Tibial artery (tissue), 4 donors: ENCODE data around the gene PLA2G12B.
"Not testable (repeated sequence)": the region's sequence is repeated elsewhere in the genome, so short reads cannot be mapped to it uniquely, and the experiment has no call there.

Experiments used
- DNase-seq, 2 donors: peaks; one replicate each; pipeline ENCODE4 v3.0.0-alpha.2; 2019
- H3K27ac ChIP-seq, 2 donors: fragments of 200-600 bp; sonication (generic) in 1 of 2; 1 replicate in 1 of 2; 2 replicates in 1 of 2; pipeline ENCODE4 v1.5.1; 2018 to 2019; ENCODE audit warnings: mild to moderate bottlenecking in 1 of 2
- H3K27me3 ChIP-seq, 2 donors: fragments of 200-600 bp; sonication (generic) in 1 of 2; one replicate each; pipeline versions ENCODE4 v1.5.1 to v1.6.0; 2016 to 2019
- H3K36me3 ChIP-seq, 3 donors: fragments of 200-600 bp; sonication (generic) in 2 of 3; one replicate each; pipeline ENCODE4 v1.5.1; 2016 to 2019; ENCODE audit warnings: mild to moderate bottlenecking in 2 of 3
- H3K4me1 ChIP-seq, 4 donors: fragments of 200-600 bp; sonication (generic) in 2 of 4; 1 replicate in 3 of 4; 2 replicates in 1 of 4; pipeline ENCODE4 v1.5.1; 2016 to 2019
- H3K4me3 ChIP-seq, 2 donors: fragments of 200-600 bp; sonication (generic) in 1 of 2; 1 replicate in 1 of 2; 2 replicates in 1 of 2; pipeline ENCODE4 v1.5.1; 2018 to 2019; ENCODE audit warnings: mild to moderate bottlenecking in 2 of 2
- H3K9me3 ChIP-seq, 3 donors: fragments of 200-600 bp; sonication (generic) in 1 of 3; one replicate each; pipeline ENCODE4 v1.5.1; 2016 to 2019
- intact Hi-C: fragments of 100-400 bp; cut with DNase I; formaldehyde crosslinking; loops from one replicate; pipeline ENCODE4 v1.15.0; 2023; ENCODE audit warnings: low total_unique reads
- TF ChIP-seq, protein P1 (sequence below), 2 experiments: fragments of 200-600 bp in 1 of 2; fragments of 450-650 bp in 1 of 2; IDR thresholded peaks; one replicate each; pipeline ENCODE4 v1.5.1; 2017 to 2019; ENCODE audit warnings: antibody characterized with exemption in 2 of 2, mild to moderate bottlenecking in 1 of 2, moderate library complexity in 1 of 2

PLA2G12B gene

DNA sequence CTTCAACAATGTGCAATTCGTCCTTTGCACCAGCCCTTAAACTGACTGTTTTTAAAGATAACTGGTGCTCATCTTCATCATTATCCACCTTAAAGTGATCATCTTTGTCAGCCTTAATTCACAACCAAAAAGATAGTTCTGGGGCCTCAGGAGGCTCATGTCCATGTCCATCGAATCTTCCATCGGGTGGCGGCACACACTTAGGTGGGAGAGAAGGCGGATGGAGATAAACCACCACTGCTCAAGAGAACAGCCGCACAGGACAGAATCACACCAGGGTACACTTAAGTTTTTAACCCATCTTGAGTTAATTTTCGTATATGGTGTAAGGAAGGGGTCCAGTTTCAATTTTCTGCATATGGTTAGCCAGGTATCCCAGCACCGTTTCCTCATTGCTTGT, 36.3 kb downstream of the PLA2G12B start:
- H3K4me1 ChIP-seq: peaks cover 0 to 16% (median 3%) of the 10 kb centered on the region in 4 donors

DNA sequence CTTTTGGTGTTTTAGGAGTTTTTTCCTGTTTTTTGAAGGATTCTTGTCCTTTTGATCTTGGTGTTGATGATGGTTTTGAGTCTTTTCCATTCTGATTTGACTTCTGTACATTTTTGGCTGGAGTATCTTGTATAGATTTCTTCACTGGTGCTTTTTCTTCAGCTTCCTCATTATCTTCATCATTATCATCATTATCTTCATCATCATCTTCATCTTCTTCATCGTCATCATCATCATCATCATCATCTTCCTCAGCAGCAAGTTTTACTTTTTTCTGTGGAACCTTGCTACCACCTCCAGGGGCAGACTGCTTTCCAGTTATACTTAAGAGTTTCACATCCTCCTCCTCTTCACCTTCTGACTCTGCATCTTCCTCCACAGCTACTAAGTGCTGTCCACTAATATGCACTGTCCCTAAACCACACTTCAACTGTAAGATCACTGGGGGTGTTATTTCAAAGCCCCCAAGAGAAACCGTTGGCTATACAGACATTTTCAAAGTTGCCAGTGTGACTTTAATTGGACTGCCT, 36.7 kb downstream of the PLA2G12B start:
- intact Hi-C loops, H3K27me3 ChIP-seq, H3K4me3 ChIP-seq, H3K9me3 ChIP-seq, DNase-seq, H3K36me3 ChIP-seq, H3K27ac ChIP-seq: not testable (repeated sequence)
- H3K4me1 ChIP-seq: peaks cover 0 to 16% (median 3%) of the 10 kb centered on the region in 4 donors

More for the DNA sequence above, 36.3 kb downstream of the PLA2G12B start:
- H3K27ac ChIP-seq: no peak overlapping the region
- H3K36me3 ChIP-seq: no peaks in the 10 kb centered on the region
- peaks cover 0 to 3% (median 0%) of the 10 kb centered on the region in 3 donors for H3K9me3 ChIP-seq
- intact Hi-C loops: no loop called here
- TF ChIP-seq, protein P1, sequence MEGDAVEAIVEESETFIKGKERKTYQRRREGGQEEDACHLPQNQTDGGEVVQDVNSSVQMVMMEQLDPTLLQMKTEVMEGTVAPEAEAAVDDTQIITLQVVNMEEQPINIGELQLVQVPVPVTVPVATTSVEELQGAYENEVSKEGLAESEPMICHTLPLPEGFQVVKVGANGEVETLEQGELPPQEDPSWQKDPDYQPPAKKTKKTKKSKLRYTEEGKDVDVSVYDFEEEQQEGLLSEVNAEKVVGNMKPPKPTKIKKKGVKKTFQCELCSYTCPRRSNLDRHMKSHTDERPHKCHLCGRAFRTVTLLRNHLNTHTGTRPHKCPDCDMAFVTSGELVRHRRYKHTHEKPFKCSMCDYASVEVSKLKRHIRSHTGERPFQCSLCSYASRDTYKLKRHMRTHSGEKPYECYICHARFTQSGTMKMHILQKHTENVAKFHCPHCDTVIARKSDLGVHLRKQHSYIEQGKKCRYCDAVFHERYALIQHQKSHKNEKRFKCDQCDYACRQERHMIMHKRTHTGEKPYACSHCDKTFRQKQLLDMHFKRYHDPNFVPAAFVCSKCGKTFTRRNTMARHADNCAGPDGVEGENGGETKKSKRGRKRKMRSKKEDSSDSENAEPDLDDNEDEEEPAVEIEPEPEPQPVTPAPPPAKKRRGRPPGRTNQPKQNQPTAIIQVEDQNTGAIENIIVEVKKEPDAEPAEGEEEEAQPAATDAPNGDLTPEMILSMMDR (IDR thresholded peaks at IDR 0.05): no peak
- no peak overlapping the region for H3K4me3 ChIP-seq
- H3K27me3 ChIP-seq: no peaks in the 10 kb centered on the region
- no peak for DNase-seq

DNA sequence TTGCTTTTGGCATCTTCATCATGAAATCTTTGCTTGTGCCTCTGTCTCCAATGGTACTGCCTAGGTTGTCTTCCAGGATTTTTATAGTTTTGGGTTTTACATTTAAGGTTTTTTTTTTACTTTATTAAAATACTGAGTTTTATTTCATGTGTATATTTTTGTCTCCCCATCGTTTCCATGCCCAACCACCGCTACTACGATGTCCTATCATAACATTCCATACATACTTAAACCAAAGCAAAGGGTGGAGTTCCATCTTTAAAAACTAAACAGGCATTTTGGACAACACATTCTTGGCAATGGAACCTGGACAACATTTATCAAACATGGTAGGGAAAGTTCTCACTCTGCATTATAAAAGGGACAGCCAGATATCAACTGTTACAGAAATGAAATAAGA, 37.4 kb downstream of the PLA2G12B start:
- DNase-seq, H3K4me3 ChIP-seq, H3K9me3 ChIP-seq, H3K27ac ChIP-seq, H3K27me3 ChIP-seq, intact Hi-C loops, H3K36me3 ChIP-seq: not testable (repeated sequence)
- peaks cover 0 to 16% (median 3%) of the 10 kb centered on the region in 4 donors for H3K4me1 ChIP-seq

DNA sequence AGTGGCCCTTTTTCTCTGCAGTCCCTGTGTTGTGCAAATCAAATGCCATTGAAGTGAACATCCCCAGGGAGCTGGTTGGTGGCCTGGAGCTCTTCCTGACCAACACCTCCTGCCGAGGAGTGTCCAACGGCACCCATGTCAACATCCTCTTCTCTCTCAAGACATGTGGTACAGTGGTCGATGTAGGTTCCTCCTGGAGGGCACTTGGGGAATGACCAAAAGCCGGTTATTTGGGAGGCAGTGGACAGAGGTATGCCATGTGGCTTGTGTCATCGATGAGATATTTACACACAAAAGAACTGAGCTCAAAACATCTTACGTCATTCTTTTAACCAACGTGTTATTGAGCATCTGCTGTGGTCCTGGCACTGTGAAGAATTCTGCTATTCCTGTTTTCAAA, 41.3 kb downstream of the PLA2G12B start:
- Histone ChIP-seq H3K36me3 (no peaks in the 10 kb centered on the region), H3K27me3 (no peaks in the 10 kb centered on the region), H3K9me3 (no peaks in the 10 kb centered on the region), H3K4me3 (no peak overlapping the region), H3K4me1 (peaks cover 0 to 14% (median 3%) of the 10 kb centered on the region in 4 donors), H3K27ac (no peak overlapping the region)
- TF ChIP-seq, protein P1 (IDR thresholded peaks at IDR 0.05): no peak
- DNase-seq: no peak
- intact Hi-C loops: no loop called here

DNA sequence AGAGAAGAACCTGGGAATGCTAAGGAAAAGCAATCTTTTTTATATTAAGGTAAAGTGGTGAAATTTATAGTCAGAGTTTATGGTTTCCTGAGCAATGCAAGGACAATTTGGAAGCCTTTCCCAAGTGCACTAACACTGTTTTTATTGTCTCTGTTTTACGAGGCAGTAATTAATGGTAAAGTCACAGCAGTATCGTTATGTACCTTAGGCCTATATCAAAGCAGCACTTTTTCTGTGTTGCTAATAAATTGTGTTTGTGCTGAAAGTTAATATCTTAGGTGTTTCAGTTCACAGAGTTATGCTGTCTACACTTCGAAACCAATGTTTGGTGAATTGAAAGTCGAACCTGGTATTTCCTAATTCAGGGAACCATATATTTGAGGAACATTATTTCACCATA, 41.9 kb downstream of the PLA2G12B start:
- Histone ChIP-seq H3K36me3 (no peaks in the 10 kb centered on the region), H3K27me3 (no peaks in the 10 kb centered on the region), H3K9me3 (no peaks in the 10 kb centered on the region), H3K27ac (no peak overlapping the region), H3K4me3 (no peak overlapping the region), H3K4me1 (peaks cover 0 to 9% (median 3%) of the 10 kb centered on the region in 4 donors)
- TF ChIP-seq, protein P1 (IDR thresholded peaks at IDR 0.05): no peak
- intact Hi-C loops: no loop called here
- no peak for DNase-seq

DNA sequence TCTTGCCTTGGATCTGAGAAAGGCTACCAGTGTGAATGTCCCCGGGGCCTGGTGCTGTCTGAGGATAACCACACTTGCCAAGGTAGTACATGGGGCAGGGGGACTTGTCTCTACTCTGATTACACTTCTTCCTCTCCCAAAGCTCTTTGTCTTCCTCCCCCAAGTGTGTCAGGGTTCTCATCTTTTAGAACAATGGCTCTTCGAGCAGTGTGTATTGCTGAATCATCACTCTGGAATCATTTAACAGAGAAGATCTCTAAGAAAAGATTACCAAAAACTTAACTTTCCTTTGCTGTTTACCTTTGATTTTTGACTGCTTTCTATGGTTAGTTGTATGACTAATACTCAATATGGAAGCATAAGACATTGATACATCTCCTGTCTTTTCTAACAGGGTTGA, 42.8 kb downstream of the PLA2G12B start:
- Histone ChIP-seq H3K27ac (no peak overlapping the region), H3K9me3 (no peaks in the 10 kb centered on the region), H3K4me3 (no peak overlapping the region), H3K36me3 (no peaks in the 10 kb centered on the region), H3K27me3 (no peaks in the 10 kb centered on the region), H3K4me1 (peaks cover 0 to 1% (median 0%) of the 10 kb centered on the region in 4 donors)
- no peak for DNase-seq
- intact Hi-C loops: no loop called here
- TF ChIP-seq, protein P1 (IDR thresholded peaks at IDR 0.05): no peak

DNA sequence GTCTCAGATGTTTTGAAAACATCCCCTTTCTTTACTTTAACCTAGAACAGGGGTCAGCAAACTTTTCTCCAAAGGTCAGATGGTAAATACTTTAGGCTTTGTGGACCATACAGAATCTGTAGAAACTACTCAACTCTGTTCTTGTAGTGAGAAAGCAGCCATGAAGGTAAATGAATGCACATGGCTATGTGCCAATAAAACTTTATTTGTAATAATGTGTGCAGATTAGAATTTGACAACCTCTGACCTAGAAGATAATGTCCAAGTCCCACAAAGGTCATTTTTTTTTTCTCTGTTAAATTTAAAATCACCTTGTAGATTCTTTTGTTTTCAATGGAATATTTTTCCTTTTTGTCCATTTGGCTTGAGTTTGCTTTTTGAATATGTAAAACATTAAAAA, 43.9 kb downstream of the PLA2G12B start:
- Histone ChIP-seq H3K27ac (no peak overlapping the region), H3K4me3 (no peak overlapping the region), H3K27me3 (no peaks in the 10 kb centered on the region), H3K4me1 (no peaks in the 10 kb centered on the region), H3K36me3 (no peaks in the 10 kb centered on the region), H3K9me3 (no peaks in the 10 kb centered on the region)
- TF ChIP-seq, protein P1 (IDR thresholded peaks at IDR 0.05): no peak
- intact Hi-C loops: no loop called here
- DNase-seq: no peak
